GM18498 (cell line): Measurements from ENCODE around the gene ABAT.

ENCODE experiments used
- ATAC-seq: cut with Tn5 transposase; IDR thresholded peaks from one replicate; pipeline ENCODE4 v1.9.1; 2021; ENCODE audit warnings: mild to moderate bottlenecking, moderate library complexity; ENCODE audit not compliant: unreplicated experiment

Gene ABAT

DNA sequence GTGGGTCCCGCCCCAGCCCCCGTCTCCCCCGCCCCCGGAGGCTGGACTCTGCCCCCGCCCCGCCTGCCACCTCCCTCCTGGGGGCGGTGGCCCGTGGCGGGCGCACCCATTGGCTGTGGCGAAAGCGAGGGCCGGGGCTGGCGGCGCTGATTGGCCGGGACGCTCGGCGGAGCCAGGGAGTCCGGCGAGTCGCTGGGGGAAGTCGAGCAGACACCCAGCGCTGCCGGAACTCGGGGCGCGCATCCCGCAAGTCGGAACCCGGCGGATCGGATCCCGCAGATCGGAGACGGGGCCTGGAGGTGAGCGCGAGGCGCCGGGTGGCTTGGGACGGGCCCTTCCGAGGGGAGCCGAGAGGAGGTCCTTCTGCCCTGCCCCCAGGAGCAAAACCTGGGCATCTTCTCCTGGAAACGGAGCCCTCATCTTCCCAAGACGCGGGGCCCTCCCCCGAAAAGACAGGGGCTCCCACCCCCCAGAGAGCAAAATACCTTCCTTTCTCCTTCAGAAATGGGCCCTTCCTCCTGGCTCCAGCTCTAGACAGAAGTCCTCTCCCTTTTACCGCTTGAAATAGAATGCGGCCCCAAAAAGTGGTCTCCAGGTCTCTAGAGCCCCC is at the start of gene ABAT:
ABAT (plus strand) TSS at position 205 of the 610 bp plus-strand sequence. CDS start 61,123 bp downstream, outside the sequence.
- peak; percentile 100 for ATAC-seq

DNA sequence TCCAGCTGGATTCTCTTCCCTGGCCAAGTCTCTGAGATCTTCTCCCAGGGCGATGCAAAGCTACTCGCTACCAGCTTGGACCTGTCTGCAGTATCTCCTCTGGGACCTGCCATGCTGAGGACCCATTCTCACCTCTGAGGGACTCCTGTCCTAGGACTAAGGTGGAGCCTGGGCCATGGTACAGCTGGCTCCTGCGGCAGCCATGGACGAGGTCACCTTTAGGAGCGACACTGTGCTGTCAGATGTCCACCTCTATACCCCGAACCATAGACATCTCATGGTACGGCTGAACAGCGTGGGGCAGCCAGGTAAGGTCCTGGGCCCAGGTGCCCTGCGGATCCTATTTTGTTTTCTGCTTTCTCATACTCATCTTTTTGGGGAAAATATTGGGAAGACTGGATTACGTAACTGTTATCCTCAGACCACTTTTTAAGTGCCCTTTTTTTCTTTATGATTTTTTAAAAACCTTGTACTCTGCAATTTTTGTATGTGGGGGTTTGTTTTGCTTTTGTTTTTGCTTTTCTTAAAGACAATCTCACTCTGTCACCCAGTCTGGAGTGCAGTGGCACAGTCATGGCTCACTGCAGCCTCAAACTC is 48.8 kb upstream of the ABAT start:
- no peak for ATAC-seq

DNA sequence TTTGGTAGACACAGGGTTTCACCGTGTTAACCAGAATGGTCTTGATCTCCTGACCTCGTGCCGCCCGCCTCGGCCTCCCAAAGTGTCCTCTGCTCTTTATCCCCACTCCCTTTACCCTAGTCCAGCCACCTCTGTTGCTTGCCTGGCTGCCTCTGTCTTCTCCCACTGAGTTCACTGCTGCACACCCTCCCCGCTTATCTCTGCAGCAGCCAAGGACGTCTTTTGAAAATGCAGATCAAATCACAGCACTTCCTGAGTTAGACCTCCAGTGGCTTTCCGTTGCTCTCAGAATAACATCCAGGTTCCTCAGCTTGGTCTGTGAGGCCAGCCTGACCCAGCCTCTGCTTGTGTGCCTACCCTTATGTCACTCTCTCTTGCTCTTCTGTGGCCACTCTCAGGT is 47.5 kb upstream of the ABAT start:
- ATAC-seq = no peak

DNA sequence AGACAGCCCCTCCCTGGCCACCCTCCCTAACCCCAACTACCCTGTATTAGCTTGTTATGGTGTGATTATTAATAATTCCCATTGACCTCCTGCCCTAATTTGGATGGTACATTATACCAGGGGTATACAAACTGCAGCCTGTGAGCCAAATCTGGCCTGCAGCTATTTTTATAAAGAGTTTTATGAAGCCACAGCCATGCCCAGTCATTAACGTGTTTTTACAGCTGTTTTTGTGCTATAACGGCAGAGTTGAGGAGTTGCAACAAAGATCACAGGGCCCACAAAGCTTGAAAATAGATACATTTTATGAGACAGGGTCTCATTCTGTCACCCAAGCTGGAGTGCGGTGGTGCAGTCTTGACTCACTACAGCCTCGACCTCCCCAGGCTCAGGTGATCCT is 47.0 kb upstream of the ABAT start:
- ATAC-seq = no peak

DNA sequence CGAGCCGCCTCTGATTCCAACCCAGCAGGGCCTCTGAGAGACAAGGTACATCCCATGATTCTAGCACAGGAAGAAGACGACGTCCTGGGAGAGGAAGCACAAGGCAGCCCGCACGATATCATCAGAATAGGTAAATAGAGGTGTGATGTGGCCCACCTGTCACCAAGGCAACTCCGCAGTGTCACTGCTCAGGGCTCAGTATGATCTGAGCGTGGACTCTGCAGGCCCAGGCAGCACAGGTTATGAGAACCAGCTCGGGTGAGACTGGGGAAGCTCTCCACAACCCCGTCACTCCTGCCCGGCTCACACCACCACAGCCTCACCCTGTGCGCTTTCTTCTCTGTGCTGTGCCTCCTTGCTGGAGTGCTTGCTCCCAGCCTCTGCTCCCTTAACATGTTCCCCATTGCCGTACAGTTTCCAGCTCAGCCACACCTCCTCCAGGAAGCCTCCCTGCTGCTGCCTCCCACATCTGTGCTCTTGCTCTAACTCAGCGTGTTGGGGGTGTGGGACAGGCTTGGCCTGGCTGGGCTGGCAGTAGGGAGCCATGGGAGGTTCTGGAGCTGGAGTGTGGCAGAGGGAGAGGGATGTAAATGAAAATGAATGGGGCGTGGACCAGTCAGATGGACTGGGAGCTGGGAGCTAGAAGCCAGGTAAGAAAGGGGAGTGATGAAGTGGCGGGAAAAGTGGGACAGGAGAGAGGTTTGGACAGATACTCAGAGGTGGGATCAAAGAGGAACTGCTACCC is 45.3 kb upstream of the ABAT start:
- ATAC-seq = no peak

DNA sequence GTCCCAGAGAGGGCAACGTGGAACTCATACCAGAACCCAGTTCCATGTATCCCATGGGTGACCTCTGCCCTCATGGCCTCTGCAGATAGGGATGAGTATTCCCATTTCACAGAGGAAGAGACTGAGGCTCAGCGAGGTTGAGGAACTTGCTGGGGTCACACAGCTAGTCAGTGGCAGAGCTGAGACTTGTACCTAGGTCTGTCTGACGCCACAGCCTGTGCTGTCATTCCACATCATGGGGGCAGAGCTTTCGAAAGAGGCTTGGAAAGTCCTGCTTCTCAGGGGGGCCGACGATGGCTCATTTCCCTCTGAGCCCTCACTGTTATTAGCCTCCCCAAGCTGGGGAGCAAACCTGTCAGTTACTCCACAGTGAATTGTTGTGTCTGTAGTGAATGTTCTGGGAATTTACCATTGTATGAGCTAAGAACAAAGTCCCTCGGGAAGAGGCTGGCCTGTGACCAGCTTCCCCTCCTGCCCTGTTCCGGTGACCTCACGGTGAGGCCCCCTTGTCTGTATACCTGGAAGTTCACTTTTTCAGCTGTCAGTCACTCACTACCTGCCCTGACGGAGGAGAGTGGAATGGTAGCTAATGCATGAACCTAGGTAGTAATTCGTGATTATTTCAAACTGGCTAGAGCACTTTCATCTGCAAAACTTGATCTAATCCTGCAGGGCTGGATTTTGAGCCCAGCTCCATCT is 44.0 kb upstream of the ABAT start:
- no peak for ATAC-seq

DNA sequence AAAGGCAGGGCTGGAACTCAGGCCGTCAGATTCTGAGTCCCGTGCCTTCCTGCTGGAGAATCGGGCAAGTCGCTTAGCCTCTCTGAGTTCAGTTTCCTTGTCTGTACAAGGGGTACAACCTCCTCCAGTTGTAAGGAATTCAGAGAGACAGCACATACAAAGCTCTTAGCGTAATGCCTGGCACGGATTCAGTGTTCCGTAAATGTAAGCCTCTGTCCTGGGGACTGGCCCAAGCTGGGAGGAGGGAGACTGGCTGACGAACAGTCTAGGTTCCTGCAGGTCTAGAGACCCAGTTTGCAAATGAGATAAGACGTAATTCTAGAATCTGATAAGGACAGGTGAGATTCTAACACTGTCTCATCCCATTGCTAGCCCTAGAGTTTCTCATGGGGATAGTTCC is 43.0 kb upstream of the ABAT start:
- ATAC-seq = no peak

DNA sequence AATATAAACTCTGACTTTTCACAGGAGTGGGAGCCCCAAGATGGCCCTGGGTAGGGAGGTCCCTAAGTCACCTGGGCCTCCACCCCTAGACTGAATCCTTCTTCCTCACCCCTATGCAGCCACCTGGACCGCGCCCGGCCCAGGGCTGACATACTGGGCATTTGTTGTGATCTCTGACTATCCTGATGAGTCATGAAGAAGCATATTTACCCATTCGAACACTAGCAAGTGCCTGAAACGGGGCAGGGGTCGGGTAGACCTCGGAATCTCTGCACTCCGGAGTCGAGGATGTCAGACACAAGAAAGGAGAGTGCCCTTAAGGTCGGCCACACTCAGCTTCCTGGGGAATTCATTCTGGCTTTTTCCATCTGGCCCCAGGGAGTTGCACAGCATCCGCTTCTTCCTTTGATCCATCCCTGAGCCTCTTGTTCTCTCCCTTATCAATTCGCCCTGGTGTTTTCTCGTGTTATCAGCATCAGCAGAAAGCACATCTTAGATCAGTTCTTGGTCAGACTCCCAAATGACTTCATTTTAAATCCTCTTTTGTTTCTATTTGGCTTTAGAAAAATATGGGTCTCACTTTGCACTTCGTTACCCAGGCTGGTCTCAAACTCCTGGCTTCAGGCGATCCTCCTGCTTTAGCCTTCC is 42.5 kb upstream of the ABAT start:
- ATAC-seq = no peak

DNA sequence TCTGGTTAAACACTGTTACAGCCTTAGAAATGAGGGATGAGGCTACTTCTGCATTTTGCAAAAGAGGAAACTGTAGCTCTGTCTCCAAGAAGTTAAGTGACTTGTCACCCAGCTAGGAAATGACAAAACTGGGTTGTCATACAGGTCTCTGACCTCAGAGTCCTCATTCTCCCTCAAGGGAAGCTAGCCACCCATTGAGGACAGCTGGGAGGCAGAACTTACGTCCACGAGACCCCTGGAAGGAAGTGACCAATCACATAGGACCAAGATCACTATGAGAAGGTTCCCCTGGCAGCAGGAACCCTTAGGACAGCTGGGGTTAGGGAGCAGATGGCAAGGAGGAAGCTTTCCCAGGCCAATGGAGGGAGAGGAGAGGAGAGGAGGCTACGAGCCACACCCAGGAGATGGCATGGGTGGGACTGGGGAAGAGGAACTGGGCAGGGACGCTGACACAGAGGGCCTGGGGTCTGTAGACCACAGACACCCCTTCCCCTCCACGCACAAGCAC is 41.7 kb upstream of the ABAT start:
- no peak for ATAC-seq

DNA sequence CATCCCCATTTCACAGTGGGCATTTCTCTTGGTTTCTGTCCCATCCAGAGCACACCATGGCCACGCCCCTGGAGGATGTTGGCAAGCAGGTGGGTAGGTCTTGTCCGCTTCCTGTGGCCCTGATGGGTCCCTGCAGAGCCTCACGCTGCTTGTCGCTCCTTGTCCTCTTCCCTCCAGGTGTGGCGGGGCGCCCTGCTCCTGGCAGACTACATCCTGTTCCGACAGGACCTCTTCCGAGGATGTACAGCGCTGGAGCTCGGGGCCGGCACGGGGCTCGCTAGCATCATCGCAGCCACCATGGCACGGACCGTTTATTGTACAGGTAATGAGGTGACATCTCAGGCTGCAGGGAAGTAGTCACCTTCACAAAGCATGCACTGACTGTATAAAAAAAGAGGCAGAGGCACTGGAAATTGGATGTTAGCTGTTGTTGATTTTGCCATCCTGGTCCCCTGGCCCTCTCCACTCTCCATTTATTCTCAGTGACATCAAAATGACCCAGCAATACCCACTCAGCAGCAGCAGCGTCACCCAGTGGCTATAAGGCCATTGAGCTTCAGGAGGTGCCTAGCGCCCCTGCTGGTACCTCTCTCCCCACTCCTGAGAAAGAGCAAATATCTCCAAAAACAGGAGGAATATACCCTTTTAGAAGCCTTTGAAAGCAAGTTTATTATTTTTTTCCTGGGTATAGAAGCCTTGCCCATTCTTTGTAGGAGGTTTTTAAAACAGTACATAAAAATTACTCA is 39.3 kb upstream of the ABAT start:
- ATAC-seq = no peak

DNA sequence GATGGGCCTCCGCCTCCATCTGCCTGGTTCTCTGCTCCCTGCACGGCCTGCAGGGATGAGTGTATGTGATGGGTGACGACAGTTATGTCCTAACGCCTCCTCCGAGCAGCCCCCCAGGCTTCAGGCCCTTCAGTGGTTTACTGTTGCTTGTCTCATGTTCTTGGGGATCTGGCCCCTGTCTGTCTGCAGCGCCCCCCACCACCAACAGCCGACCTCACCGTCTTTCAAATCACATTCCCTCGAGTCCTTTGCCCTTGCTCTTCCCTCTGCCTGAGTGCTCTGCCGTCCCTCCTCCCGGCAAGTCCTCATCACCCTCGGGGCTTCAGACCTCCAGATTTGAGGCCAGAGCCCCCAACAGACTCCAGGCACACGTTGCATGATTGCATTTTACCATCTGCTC is 34.7 kb upstream of the ABAT start:
- ATAC-seq = no peak

DNA sequence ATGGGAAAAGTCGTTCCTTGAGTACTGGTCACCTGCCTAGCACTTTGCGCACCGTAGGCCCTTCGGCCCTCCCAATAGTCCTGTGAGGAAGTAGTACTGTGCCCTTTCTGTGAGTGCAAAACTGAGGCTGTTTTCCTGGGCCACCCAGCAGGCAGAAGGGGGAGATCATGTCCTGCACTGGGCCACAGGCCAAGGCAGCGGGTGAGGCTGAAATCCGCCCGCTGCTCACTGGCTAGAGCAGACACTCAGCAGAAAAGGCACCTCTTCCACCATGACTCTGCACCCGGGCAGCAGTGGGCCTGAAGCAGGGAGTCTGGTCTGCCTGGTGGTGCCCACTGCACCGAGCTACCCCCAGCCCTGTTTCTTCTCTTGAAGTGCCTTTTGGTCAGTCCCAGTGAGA is 32.7 kb upstream of the ABAT start:
- no peak for ATAC-seq

DNA sequence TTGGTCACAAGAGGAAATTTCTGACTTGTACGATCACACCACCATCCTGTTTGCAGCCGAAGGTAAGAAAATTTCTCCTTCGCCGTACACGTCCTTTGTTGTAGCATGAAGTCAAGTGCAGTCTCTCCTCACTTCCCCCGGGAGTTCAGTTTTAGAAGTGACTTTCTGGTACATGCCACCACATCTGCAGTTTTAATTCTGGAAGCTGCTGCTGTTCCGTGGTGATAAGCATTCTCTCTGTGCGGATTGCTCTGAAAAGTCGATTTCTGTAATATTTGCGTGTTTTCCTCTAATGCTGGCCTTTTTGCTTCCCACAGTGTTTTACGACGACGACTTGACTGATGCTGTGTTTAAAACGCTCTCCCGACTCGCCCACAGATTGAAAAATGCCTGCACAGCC is 32.3 kb upstream of the ABAT start:
- no peak for ATAC-seq

DNA sequence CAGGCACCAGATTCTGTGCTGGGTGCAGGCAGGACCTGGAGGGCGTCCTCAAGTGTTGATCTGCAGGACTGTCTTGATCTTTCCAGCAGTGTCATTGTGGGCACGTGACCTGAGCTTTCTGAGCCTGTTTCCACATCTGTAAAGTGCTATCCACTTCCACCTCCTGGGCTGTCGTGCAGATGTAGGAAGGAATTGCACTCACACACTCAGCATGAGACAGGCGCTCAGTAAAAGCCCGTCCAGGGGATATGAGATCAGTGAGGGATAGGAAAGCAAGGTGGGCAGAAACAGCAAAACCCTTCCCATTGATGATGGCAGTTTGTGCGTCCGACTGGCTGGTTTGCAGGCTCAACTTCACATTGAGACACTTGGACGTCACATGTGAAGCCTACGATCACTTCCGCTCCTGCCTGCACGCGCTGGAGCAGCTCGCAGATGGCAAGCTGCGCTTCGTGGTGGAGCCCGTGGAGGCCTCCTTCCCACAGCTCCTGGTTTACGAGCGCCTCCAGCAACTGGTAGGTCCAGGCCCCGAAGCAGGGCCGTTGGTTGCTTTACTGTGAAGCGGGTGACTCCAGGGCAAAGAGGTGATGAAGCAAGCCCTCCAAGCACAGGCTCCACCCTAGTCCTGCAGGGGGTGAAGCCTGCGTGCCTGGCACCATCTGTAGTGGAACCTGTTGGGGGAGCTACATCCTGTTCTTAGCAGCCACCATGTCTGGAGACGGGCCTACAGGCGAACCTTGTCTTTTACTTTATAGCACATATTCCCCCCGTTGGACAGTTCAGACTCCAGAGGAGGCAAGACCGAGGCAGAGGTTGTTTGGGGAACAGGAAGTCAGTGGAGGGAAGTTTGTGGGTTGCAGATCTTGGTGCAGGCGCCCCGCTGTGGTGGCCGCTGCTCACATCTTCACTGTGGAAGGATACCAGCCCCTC is 29.9 kb upstream of the ABAT start:
- no peak for ATAC-seq

DNA sequence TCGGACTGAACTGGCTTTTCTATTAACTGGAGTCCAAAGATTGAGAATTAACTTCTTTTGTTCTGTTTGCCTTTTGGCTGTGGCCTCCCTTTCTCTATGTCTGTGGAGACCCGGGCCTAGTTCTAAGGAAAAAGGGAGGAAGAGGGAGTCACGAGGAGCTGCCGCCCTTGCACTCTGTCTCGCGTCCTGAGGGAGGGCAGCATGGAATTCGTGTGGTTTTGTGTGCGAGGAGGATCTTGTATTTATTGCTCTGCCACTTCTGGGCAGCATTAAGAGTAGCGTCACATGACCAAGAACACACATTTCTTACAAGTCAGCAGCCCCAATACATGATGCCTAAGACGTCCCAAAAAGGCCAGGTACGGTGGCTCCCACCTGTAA is 29.3 kb upstream of the ABAT start:
- ATAC-seq = no peak

DNA sequence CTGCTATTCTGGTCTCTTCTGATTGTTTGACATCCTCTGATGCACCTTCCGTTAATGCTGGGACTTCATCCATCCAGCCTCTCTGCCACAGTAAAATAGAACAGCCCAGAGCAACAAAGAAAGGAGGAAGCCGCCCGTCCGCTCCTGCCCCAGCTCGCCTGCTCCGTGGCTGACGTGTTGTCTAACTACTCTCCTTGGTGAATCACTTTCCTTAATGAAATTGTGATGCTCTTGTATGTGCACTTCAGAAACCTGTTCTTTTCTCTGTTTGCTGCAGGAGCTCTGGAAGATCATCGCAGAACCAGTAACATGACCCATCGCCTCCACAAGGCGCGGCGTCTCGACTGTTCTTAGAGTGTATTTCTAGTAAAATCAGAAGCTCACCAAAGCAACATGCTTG is 28.6 kb upstream of the ABAT start:
- ATAC-seq = no peak

DNA sequence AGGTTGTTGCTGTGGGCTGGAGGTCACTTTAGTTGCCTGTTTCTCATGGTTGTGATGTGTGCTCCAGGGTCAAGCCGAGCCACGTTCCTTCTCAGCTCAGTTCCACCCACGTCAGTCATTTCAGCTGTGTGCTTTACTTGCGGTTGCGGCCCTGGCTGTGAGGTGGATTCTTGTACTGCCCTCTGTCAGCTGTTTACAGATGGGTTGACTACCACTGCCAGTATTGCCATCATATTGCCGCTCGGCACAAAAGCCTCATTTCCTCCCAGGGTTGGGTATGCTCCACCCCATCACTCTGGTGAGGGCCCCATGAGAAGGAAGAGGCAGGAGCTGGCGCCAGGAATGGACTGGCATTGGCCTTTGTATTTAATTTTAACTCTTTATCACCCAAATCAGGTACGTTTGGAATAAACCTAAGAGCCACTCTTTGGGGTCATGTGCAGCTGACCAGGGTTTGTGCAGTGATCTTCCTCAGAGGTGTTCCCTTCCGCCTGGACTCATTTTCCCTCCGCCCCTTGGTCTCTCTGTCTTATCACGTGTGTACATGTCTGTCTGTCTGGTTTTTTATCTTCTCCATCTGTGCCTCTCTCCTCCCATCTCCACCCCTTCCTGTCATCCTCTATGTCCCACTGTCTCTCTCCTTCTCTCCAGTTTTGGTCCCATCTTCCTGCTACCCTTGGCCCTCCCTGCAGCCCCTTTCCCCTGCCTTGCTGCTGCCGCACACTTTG is 27.9 kb upstream of the ABAT start:
- no peak for ATAC-seq

DNA sequence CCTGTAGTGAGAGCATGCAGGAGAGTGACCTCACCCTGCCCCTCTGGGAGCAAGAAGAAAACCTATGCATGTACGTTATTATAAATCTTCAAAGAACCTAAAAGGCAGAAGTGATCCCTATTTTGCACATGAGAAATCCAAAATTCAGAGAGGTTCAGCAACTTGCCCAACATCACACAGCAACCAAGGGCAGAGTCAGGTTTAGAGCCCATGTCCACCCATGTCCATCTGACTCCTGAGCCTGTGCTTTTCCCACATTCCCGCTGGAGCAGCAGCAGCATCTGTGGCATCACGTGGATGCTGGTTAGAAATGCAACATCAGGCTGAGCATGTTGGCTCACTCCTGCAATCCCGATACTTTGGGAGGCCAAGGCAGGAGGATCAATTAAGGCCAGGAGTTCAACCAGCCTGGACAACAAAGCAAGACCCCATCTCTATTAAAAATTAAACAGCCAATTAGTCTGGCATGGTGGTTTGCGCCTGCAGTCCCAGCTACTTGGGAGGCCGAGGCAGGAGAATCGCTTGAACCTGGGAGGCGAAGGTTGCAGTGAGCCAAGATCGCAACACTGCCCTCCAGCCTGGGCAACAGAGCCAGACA is 26.6 kb upstream of the ABAT start:
- no peak for ATAC-seq
